Calu3 (cell line): ENCODE measurements around the gene SRMS. TPM values are rescaled to one million over a fixed set of nuclear protein-coding genes. Genes with fewer than 3 reads are reported as not detected.

Experiments
- BruUV-seq: library from RNA; stranded (reverse); fragments of 400-500 nt; replicated peaks from 2 replicates; lab custom pipeline; 2021; lab: Mats Ljungman, UMichigan
- CTCF ChIA-PET: fragments of 300-600 bp; sonication (Branson Sonifier 250); formaldehyde crosslinking; loops from one replicate; lab custom pipeline; 2022; ENCODE audit warnings: antibody characterized with exemption; lab: Charles Lee
- DNase-seq: peaks from one replicate; pipeline ENCODE4 v3.0.0; 2022
- H3K27ac Mint-ChIP-seq: one replicate; pipeline ENCODE4 v1.8.0; 2022; ENCODE audit warnings: mixed read lengths; ENCODE audit not compliant: unreplicated experiment
- H3K27me3 Mint-ChIP-seq: one replicate; pipeline ENCODE4 v1.8.0; 2022; ENCODE audit warnings: mixed read lengths; ENCODE audit not compliant: unreplicated experiment
- H3K36me3 Mint-ChIP-seq: one replicate; pipeline ENCODE4 v1.8.0; 2022; ENCODE audit warnings: mild to moderate bottlenecking, moderate library complexity, mixed read lengths; ENCODE audit not compliant: insufficient read depth, unreplicated experiment
- H3K4me1 Mint-ChIP-seq: one replicate; pipeline ENCODE4 v1.8.0; 2022; ENCODE audit warnings: mild to moderate bottlenecking, low read depth, mixed read lengths; ENCODE audit not compliant: unreplicated experiment
- H3K4me3 Mint-ChIP-seq: one replicate; pipeline ENCODE4 v1.8.0; 2022; ENCODE audit warnings: mild to moderate bottlenecking, low read depth, moderate library complexity, mixed read lengths; ENCODE audit not compliant: unreplicated experiment
- H3K9me3 Mint-ChIP-seq: one replicate; pipeline ENCODE4 v1.8.0; 2022; ENCODE audit warnings: low read depth, mixed read lengths; ENCODE audit not compliant: unreplicated experiment
- CTCF ChIP-seq: fragments of 200-600 bp; IDR thresholded peaks from one replicate; pipeline ENCODE4 v1.8.0; 2022; ENCODE audit warnings: antibody characterized with exemption; ENCODE audit not compliant: unreplicated experiment
- intact Hi-C: fragments of 100-400 bp; cut with micrococcal nuclease; formaldehyde crosslinking; loops from one replicate; pipeline ENCODE4 v1.10.0; 2022; ENCODE audit not compliant: unreplicated experiment
- total RNA-seq: library from RNA; stranded (reverse); gene quantifications from 2 replicates; pipeline ENCODE4 v1.2.3, GENCODE V29; 2022

SRMS gene
- total RNA-seq, 1 experiment from 2014 or later, result not detected

- H3K9me3 Mint-ChIP-seq, result no peaks in the 10 kb centered on the region
- H3K4me3 Mint-ChIP-seq, result peak overlapping the region; percentile 88
- H3K27me3 Mint-ChIP-seq, result peaks cover 45% of the 10 kb centered on the region
- H3K4me1 Mint-ChIP-seq, result no peaks in the 10 kb centered on the region
- peaks cover 29% of the 10 kb centered on the region for H3K36me3 Mint-ChIP-seq
- BruUV-seq, result no TSS peak
- DNase-seq, result no peak
- peak overlapping the region; percentile 88 for H3K27ac Mint-ChIP-seq
- CTCF ChIA-PET, result interaction anchor here (1.1 to 4.2 kb wide), 2 partner anchors 37 to 52 kb away, joined by 3 to 32 read pairs; partner anchors contain the start of genes GMEB2 and PTK6
- TF ChIP-seq CTCF, result no peak
- intact Hi-C loops, result loop anchor here (5.0 kb wide), 1 partner anchor 38 kb away; the partner anchor contains the start of gene PTK6
Measured at GRCh38 chr20:63574829-63575743, 27.5 kb upstream of the SRMS start.

- Mint-ChIP-seq H3K4me3 (peak within 1 kb of the TSS; percentile 88), H3K4me1 (no peaks in the 10 kb centered on the region), H3K9me3 (no peaks in the 10 kb centered on the region), H3K36me3 (peaks cover 37% of the 10 kb centered on the region), H3K27me3 (peaks cover 37% of the 10 kb centered on the region), H3K27ac (peak within 1 kb of the TSS; percentile 88)
- CTCF ChIA-PET, result interaction anchor here (0.6 to 4.2 kb wide), 10 partner anchors 8 to 384 kb away, joined by 3 to 32 read pairs (median 4); partner anchors contain the start of genes GMEB2 and PTK6
- TSS peak; percentile 91 for BruUV-seq
- no peak for TF ChIP-seq CTCF
- intact Hi-C loops, result no loop called here
- peak; percentile 85 for DNase-seq
Measured at GRCh38 chr20:63574156-63574828, 26.7 kb upstream of the SRMS start, which contains the start of gene HELZ2. TSS of gene HELZ2 (minus strand) at chr20:63574239. CDS start at chr20:63572385, 1,854 bp downstream.

- peak overlapping the region; percentile 88 for H3K4me3 Mint-ChIP-seq
Measured at GRCh38 chr20:63573647-63574131, 26.1 kb upstream of the SRMS start.

More at GRCh38 chr20:63573647-63574131, 26.1 kb upstream of the SRMS start:
- BruUV-seq, result no TSS peak
- CTCF ChIA-PET, result interaction anchor here (0.6 to 4.2 kb wide), 10 partner anchors 9 to 385 kb away, joined by 3 to 32 read pairs (median 4); partner anchors contain the start of genes GMEB2 and PTK6
- Mint-ChIP-seq H3K36me3 (peaks cover 41% of the 10 kb centered on the region), H3K4me1 (no peaks in the 10 kb centered on the region), H3K27ac (peak overlapping the region; percentile 88), H3K9me3 (no peaks in the 10 kb centered on the region), H3K27me3 (peaks cover 31% of the 10 kb centered on the region)
- no peak for DNase-seq
- intact Hi-C loops, result no loop called here
- no peak for TF ChIP-seq CTCF
